Fibroblast of mammary gland (primary cell): ENCODE results near the gene VTCN1.
A peak's percentile ranks its signal among the peaks of the same experiment; 100 is the strongest.
"Not testable (repeated sequence)": the region's sequence is repeated elsewhere in the genome, so short reads cannot be mapped to it uniquely, and the experiment has no call there.

Experiments used
- DNase-seq: peaks from one replicate; pipeline ENCODE4 v3.0.0-alpha.2; 2010; ENCODE audit warnings: low read depth
- H3K4me3 ChIP-seq: 2 replicates; pipeline ENCODE4 v1.5.1; 2011; ENCODE audit warnings: low read depth, mild to moderate bottlenecking, low read length, moderate library complexity; ENCODE audit not compliant: control insufficient read depth
- CTCF ChIP-seq: conservative IDR thresholded peaks from 2 replicates; pipeline ENCODE4 v1.5.1; 2011; ENCODE audit warnings: low read depth, low read length, inconsistent platforms; ENCODE audit not compliant: control insufficient read depth, insufficient read depth

VTCN1 gene

GRCh38 chr1:117124661-117125060 is 86.1 kb downstream of the VTCN1 start:
- TF ChIP-seq CTCF = no peak
- no peak overlapping the region for H3K4me3 ChIP-seq
- no peak for DNase-seq

GRCh38 chr1:117123274-117123673 is 87.5 kb downstream of the VTCN1 start:
- no peak for TF ChIP-seq CTCF
- DNase-seq = no peak
- no peak overlapping the region for H3K4me3 ChIP-seq

GRCh38 chr1:117122330-117123025 is 88.2 kb downstream of the VTCN1 start:
- H3K4me3 ChIP-seq = peak overlapping the region; percentile 87
- no peak for TF ChIP-seq CTCF
- DNase-seq = no peak

- DNase-seq = peak; percentile 94
- peak within 1 kb of the TSS; percentile 87 for H3K4me3 ChIP-seq
- TF ChIP-seq CTCF = peak; percentile 64
These were observed 89.0 kb downstream of the VTCN1 start, which contains the start of gene TRIM45 for GRCh38 chr1:117121589-117122329. TRIM45 (minus strand) TSS chr1:117121749; CDS start chr1:117121201, 548 bp downstream.

- peak; percentile 51 for DNase-seq
- H3K4me3 ChIP-seq = peak overlapping the region; percentile 87
- no peak for TF ChIP-seq CTCF
These were observed 89.7 kb downstream of the VTCN1 start for GRCh38 chr1:117120774-117121588.

- DNase-seq, H3K4me3 ChIP-seq: not testable (repeated sequence)
These were observed 91.6 kb downstream of the VTCN1 start for GRCh38 chr1:117119144-117119543.

GRCh38 chr1:117118137-117118536 is 92.6 kb downstream of the VTCN1 start:
- no peak for TF ChIP-seq CTCF
- no peak for DNase-seq

More at GRCh38 chr1:117118137-117118536, 92.6 kb downstream of the VTCN1 start:
- no peak overlapping the region for H3K4me3 ChIP-seq
